Neural progenitor cell (in vitro differentiated cells): ENCODE results near the gene FLRT2. TPM values are rescaled to one million over a fixed set of nuclear protein-coding genes. Genes with fewer than 3 reads are reported as not detected.
A peak's percentile ranks its signal among the peaks of the same experiment; 100 is the strongest.

Experiments used
- DNase-seq: peaks from one replicate; pipeline ENCODE4 v3.0.0-alpha.2; 2016; ENCODE audit warnings: low spot score
- H2AFZ ChIP-seq: fragments of 200-600 bp; sonication (generic); replicated peaks from 2 replicates; pipeline ENCODE4 v1.6.1; 2016; ENCODE audit warnings: antibody characterized with exemption
- H3F3A ChIP-seq: fragments of 200-600 bp; sonication (generic); 2 replicates; pipeline ENCODE4 v1.6.1; 2016; ENCODE audit warnings: antibody characterized with exemption, low read depth
- H3K27ac ChIP-seq: fragments of 200-600 bp; sonication (generic); 2 replicates; pipeline ENCODE4 v1.5.1; 2016; ENCODE audit warnings: mild to moderate bottlenecking
- H3K27me3 ChIP-seq: fragments of 200-600 bp; sonication (generic); 2 replicates; pipeline ENCODE4 v1.6.1; 2016; ENCODE audit warnings: mild to moderate bottlenecking, moderate library complexity
- H3K36me3 ChIP-seq: fragments of 200-600 bp; sonication (generic); 2 replicates; pipeline ENCODE4 v1.5.1; 2016
- H3K4me1 ChIP-seq: fragments of 200-600 bp; sonication (generic); 2 replicates; pipeline ENCODE4 v1.6.1; 2016; ENCODE audit warnings: mixed run types
- H3K4me2 ChIP-seq: fragments of 200-600 bp; sonication (generic); 2 replicates; pipeline ENCODE4 v1.6.1; 2016
- H3K4me3 ChIP-seq: fragments of 200-600 bp; sonication (generic); 2 replicates; pipeline ENCODE4 v1.5.1; 2016
- H3K79me2 ChIP-seq: fragments of 200-600 bp; sonication (generic); 2 replicates; pipeline ENCODE4 v1.6.1; 2016; ENCODE audit warnings: low read depth
- H3K9ac ChIP-seq: fragments of 200-600 bp; sonication (generic); 2 replicates; pipeline ENCODE4 v1.6.1; 2016
- H3K9me3 ChIP-seq: fragments of 200-600 bp; sonication (generic); 2 replicates; pipeline ENCODE4 v1.5.1; 2016; ENCODE audit warnings: low read depth
- H4K20me1 ChIP-seq: fragments of 200-600 bp; sonication (generic); 2 replicates; pipeline ENCODE4 v1.6.1; 2016; ENCODE audit warnings: low read depth
- H3K27ac Mint-ChIP-seq: 3 replicates; pipeline ENCODE4 v1.8.0; 2021; ENCODE audit warnings: mixed read lengths
- H3K27me3 Mint-ChIP-seq: 2 replicates; pipeline ENCODE4 v1.8.0; 2022; ENCODE audit warnings: low read depth, mild to moderate bottlenecking, inconsistent platforms, moderate library complexity, mixed read lengths; ENCODE audit not compliant: insufficient read depth
- H3K36me3 Mint-ChIP-seq: 3 replicates; pipeline ENCODE4 v1.8.0; 2021; ENCODE audit warnings: mixed read lengths
- H3K4me1 Mint-ChIP-seq: 3 replicates; pipeline ENCODE4 v1.8.0; 2021; ENCODE audit warnings: mixed read lengths
- H3K4me3 Mint-ChIP-seq: 3 replicates; pipeline ENCODE4 v1.8.0; 2021; ENCODE audit warnings: mild to moderate bottlenecking, moderate library complexity, mixed read lengths
- H3K9me3 Mint-ChIP-seq: 3 replicates; pipeline ENCODE4 v1.8.0; 2020; ENCODE audit warnings: mixed read lengths
- EZH2 ChIP-seq: fragments of 200-600 bp; sonication (generic); IDR thresholded peaks from 2 replicates; pipeline ENCODE4 v1.6.1; 2017; ENCODE audit warnings: antibody characterized with exemption, mild to moderate bottlenecking, moderate library complexity
- EZH2phosphoT487 ChIP-seq: fragments of 200-600 bp; sonication (generic); IDR thresholded peaks from 2 replicates; pipeline ENCODE4 v1.6.1; 2017; ENCODE audit warnings: antibody characterized with exemption
- total RNA-seq: library from RNA; depleted of rRNA; stranded (reverse); fragments of >200 nt; gene quantifications from 2 replicates; pipeline ENCODE4 v1.2.3, GENCODE V29; 2015; ENCODE audit warnings: low replicate concordance
- TF ChIP-seq, protein P1 (sequence below): fragments of 200-600 bp; sonication (generic); IDR thresholded peaks from 2 replicates; pipeline ENCODE4 v1.5.1; 2017; ENCODE audit warnings: antibody characterized with exemption, mild to moderate bottlenecking

FLRT2 gene
- total RNA-seq, 1 donor from 2014 or later: 8.5 TPM

DNA sequence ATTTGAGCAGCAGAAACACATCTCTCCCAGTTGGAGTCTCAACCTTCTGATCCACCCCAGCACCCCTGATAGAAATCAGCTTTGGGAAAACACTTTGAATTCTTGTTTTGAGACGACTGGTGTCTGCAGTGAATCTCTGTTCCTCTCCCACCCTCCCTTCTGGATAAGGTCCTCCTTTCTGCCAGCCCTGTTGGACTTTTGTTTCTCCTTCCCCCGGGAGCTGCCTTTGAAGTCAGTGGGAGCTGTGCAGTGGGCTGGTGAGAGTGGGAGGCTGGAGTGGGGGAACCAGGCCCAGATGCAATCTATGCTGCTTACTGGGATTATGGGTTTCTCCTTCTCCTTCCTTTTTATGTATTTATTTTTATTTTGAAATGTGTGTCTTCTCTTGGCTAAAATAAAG lies 49.0 kb downstream of the FLRT2 start:
- no peak for TF ChIP-seq EZH2phosphoT487
- TF ChIP-seq, protein P1, sequence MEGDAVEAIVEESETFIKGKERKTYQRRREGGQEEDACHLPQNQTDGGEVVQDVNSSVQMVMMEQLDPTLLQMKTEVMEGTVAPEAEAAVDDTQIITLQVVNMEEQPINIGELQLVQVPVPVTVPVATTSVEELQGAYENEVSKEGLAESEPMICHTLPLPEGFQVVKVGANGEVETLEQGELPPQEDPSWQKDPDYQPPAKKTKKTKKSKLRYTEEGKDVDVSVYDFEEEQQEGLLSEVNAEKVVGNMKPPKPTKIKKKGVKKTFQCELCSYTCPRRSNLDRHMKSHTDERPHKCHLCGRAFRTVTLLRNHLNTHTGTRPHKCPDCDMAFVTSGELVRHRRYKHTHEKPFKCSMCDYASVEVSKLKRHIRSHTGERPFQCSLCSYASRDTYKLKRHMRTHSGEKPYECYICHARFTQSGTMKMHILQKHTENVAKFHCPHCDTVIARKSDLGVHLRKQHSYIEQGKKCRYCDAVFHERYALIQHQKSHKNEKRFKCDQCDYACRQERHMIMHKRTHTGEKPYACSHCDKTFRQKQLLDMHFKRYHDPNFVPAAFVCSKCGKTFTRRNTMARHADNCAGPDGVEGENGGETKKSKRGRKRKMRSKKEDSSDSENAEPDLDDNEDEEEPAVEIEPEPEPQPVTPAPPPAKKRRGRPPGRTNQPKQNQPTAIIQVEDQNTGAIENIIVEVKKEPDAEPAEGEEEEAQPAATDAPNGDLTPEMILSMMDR: no peak
- TF ChIP-seq EZH2: no peak
- H3K36me3 ChIP-seq: no peaks in the 10 kb centered on the region
- peaks cover 41% of the 10 kb centered on the region for H3K4me1 Mint-ChIP-seq

DNA sequence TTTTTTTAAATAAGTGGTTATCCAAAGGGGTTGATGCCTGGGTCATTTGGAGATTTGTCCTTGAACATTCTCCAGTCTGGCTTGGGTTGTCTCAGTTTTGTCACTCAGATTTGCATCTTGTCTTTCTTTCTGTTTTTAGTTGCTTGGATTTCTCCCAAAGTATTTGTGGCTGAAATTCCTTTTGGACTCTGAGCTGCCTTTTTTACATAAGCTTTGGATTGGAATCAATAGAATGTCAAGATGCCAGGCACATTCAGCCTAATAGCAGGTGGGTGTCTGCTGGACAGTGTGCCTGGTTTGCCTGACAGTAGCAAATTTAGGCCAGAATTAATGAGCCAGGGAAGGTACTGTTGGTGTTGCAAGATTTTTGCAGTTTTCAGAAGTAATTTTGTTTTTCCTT lies 50.0 kb downstream of the FLRT2 start:
- peak; percentile 14 for DNase-seq

More for the DNA sequence above, 49.0 kb downstream of the FLRT2 start:
- no peak overlapping the region for H3K27ac ChIP-seq
- H3K4me3 ChIP-seq: no peak overlapping the region
- H3K4me1 ChIP-seq: peaks cover 26% of the 10 kb centered on the region
- H3F3A ChIP-seq: peaks cover 7% of the 10 kb centered on the region
- H3K27me3 ChIP-seq: no peaks in the 10 kb centered on the region
- no peaks in the 10 kb centered on the region for H3K36me3 Mint-ChIP-seq
- H3K4me2 ChIP-seq: no peak overlapping the region
- H3K9me3 ChIP-seq: no peaks in the 10 kb centered on the region
- H3K9ac ChIP-seq: no peak overlapping the region
- H4K20me1 ChIP-seq: no peaks in the 10 kb centered on the region
- no peak overlapping the region for H3K27ac Mint-ChIP-seq
- DNase-seq: no peak
- no peaks in the 10 kb centered on the region for H3K79me2 ChIP-seq
- no peaks in the 10 kb centered on the region for H3K9me3 Mint-ChIP-seq
- no peak overlapping the region for H3K4me3 Mint-ChIP-seq
- H3K27me3 Mint-ChIP-seq: no peaks in the 10 kb centered on the region
- no peak overlapping the region for H2AFZ ChIP-seq

DNA sequence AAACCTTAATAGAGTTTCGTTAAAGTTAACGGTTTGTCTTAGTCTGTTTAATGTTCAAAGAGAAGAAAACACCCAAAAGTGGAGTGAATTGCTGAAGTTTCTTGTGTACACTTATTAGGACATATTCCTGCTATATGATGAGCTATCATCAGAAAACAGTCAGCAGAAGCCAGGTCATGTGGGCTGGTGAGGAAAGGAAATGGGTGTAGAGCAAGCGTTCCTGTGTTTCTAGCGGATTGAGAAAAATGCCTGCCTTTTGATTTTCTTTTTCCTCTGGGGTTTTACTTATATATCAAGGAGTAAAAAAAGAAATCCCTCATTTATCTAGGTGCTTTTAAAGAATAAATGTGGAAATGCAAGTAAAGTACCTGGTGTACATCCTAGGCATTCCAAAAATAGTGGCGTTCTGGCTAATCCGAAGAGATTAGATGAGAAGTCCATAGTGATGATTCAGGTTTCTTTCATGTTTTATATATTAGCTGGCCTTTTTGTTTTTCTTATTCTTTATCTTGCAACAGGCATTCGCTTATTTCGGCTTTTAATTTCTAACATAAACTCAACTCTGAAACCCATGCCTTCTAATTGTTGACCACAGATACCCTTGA lies 50.7 kb downstream of the FLRT2 start:
- Histone ChIP-seq H3K4me1 (peaks cover 9% of the 10 kb centered on the region), H3K27me3 (no peaks in the 10 kb centered on the region), H3K36me3 (no peaks in the 10 kb centered on the region), H3K9ac (no peak overlapping the region), H3F3A (peaks cover 3% of the 10 kb centered on the region), H3K4me2 (no peak overlapping the region), H3K9me3 (no peaks in the 10 kb centered on the region), H3K79me2 (no peaks in the 10 kb centered on the region), H3K4me3 (no peak overlapping the region), H4K20me1 (no peaks in the 10 kb centered on the region), H2AFZ (no peak overlapping the region), H3K27ac (no peak overlapping the region)
- H3K9me3 Mint-ChIP-seq: no peaks in the 10 kb centered on the region
- TF ChIP-seq, protein P1: no peak
- no peak for TF ChIP-seq EZH2phosphoT487
- TF ChIP-seq EZH2: no peak
- DNase-seq: no peak
- no peaks in the 10 kb centered on the region for H3K36me3 Mint-ChIP-seq
- peaks cover 38% of the 10 kb centered on the region for H3K4me1 Mint-ChIP-seq
- no peak overlapping the region for H3K27ac Mint-ChIP-seq
- no peak overlapping the region for H3K4me3 Mint-ChIP-seq
- no peaks in the 10 kb centered on the region for H3K27me3 Mint-ChIP-seq

More for the DNA sequence above, 50.0 kb downstream of the FLRT2 start:
- Histone ChIP-seq H3K9ac (no peak overlapping the region), H3K9me3 (no peaks in the 10 kb centered on the region), H4K20me1 (no peaks in the 10 kb centered on the region), H3K27ac (no peak overlapping the region), H3K4me1 (peaks cover 16% of the 10 kb centered on the region), H3K36me3 (no peaks in the 10 kb centered on the region), H3K79me2 (no peaks in the 10 kb centered on the region), H3K4me3 (no peak overlapping the region), H3K4me2 (no peak overlapping the region), H2AFZ (no peak overlapping the region), H3F3A (peaks cover 7% of the 10 kb centered on the region), H3K27me3 (no peaks in the 10 kb centered on the region)
- Mint-ChIP-seq H3K27me3 (no peaks in the 10 kb centered on the region), H3K27ac (no peak overlapping the region), H3K9me3 (no peaks in the 10 kb centered on the region), H3K36me3 (no peaks in the 10 kb centered on the region), H3K4me3 (no peak overlapping the region), H3K4me1 (peaks cover 41% of the 10 kb centered on the region)
- TF ChIP-seq EZH2 (no peak), EZH2phosphoT487 (no peak)
- TF ChIP-seq, protein P1: no peak
